ENCODE data around the gene CAPZB. TPM values are rescaled to one million over a fixed set of nuclear protein-coding genes. Genes with fewer than 3 reads are reported as not detected.

CAPZB gene
- total RNA-seq, 1 experiment from 2014 or later: 345 TPM

- DNase-seq (ENCODE audit: low spot score): peak; percentile 71
- in situ Hi-C loops (cut with HindIII; ENCODE audit: low sequenced_read_pairs): loop anchor here (25.0 kb wide), 1 partner anchor 289 kb away; the partner anchor contains the start of gene NBL1
These were observed 136.7 kb downstream of the CAPZB start for GRCh38 chr1:19348441-19349198.

- no peak for DNase-seq (ENCODE audit: low spot score)
- in situ Hi-C loops (cut with HindIII; ENCODE audit: low sequenced_read_pairs): loop anchor here (25.0 kb wide), 1 partner anchor 290 kb away; the partner anchor contains the start of gene NBL1
These were observed 137.7 kb downstream of the CAPZB start for GRCh38 chr1:19347533-19348172.

- no peak for DNase-seq (ENCODE audit: low spot score)
- in situ Hi-C loops (cut with HindIII; ENCODE audit: low sequenced_read_pairs): loop anchor here (25.0 kb wide), 1 partner anchor 291 kb away; the partner anchor contains the start of gene NBL1
These were observed 139.3 kb downstream of the CAPZB start for GRCh38 chr1:19346026-19346425.

GRCh38 chr1:19345391-19345790, 139.9 kb downstream of the CAPZB start:
- in situ Hi-C loops (cut with HindIII; ENCODE audit: low sequenced_read_pairs): loop anchor here (25.0 kb wide), 1 partner anchor 292 kb away; the partner anchor contains the start of gene NBL1
- DNase-seq (ENCODE audit: low spot score): peak; percentile 65

- DNase-seq (ENCODE audit: low spot score): no peak
- in situ Hi-C loops (cut with HindIII; ENCODE audit: low sequenced_read_pairs): loop anchor here (25.0 kb wide), 1 partner anchor 292 kb away; the partner anchor contains the start of gene NBL1
These were observed 140.5 kb downstream of the CAPZB start for GRCh38 chr1:19344831-19345230.

- in situ Hi-C loops (cut with HindIII; ENCODE audit: low sequenced_read_pairs): loop anchor here (25.0 kb wide), 1 partner anchor 293 kb away; the partner anchor contains the start of gene NBL1
- peak; percentile 93 for DNase-seq (ENCODE audit: low spot score)
These were observed 140.9 kb downstream of the CAPZB start for GRCh38 chr1:19344372-19344810.

- no peak for DNase-seq (ENCODE audit: low spot score)
- in situ Hi-C loops (cut with HindIII; ENCODE audit: low sequenced_read_pairs): loop anchor here (25.0 kb wide), 1 partner anchor 294 kb away; the partner anchor contains the start of gene NBL1
These were observed 141.6 kb downstream of the CAPZB start for GRCh38 chr1:19343617-19344350.

GRCh38 chr1:19342894-19343616, 142.3 kb downstream of the CAPZB start:
- peak; percentile 43 for DNase-seq (ENCODE audit: low spot score)
- in situ Hi-C loops (cut with HindIII; ENCODE audit: low sequenced_read_pairs): loop anchor here (25.0 kb wide), 1 partner anchor 294 kb away; the partner anchor contains the start of gene NBL1

GRCh38 chr1:19342062-19342750, 143.1 kb downstream of the CAPZB start:
- in situ Hi-C loops (cut with HindIII; ENCODE audit: low sequenced_read_pairs): loop anchor here (25.0 kb wide), 1 partner anchor 295 kb away; the partner anchor contains the start of gene NBL1
- DNase-seq (ENCODE audit: low spot score): no peak

- in situ Hi-C loops (cut with HindIII; ENCODE audit: low sequenced_read_pairs): loop anchor here (25.0 kb wide), 1 partner anchor 296 kb away; the partner anchor contains the start of gene NBL1
- DNase-seq (ENCODE audit: low spot score): peak; percentile 81
These were observed 143.9 kb downstream of the CAPZB start for GRCh38 chr1:19341201-19342061.

- DNase-seq (ENCODE audit: low spot score): no peak
- in situ Hi-C loops (cut with HindIII; ENCODE audit: low sequenced_read_pairs): loop anchor here (25.0 kb wide), 1 partner anchor 297 kb away; the partner anchor contains the start of gene NBL1
These were observed 144.9 kb downstream of the CAPZB start for GRCh38 chr1:19340387-19340937.

- no peak for DNase-seq (ENCODE audit: low spot score)
- in situ Hi-C loops (cut with HindIII; ENCODE audit: low sequenced_read_pairs): loop anchor here (25.0 kb wide), 1 partner anchor 298 kb away; the partner anchor contains the start of gene NBL1
These were observed 146.0 kb downstream of the CAPZB start for GRCh38 chr1:19339214-19339861.

- in situ Hi-C loops (cut with HindIII; ENCODE audit: low sequenced_read_pairs): loop anchor here (25.0 kb wide), 1 partner anchor 299 kb away; the partner anchor contains the start of gene NBL1
- no peak for DNase-seq (ENCODE audit: low spot score)
These were observed 147.0 kb downstream of the CAPZB start for GRCh38 chr1:19338323-19338762.

GRCh38 chr1:19337289-19337688, 148.1 kb downstream of the CAPZB start:
- no peak for DNase-seq (ENCODE audit: low spot score)
- in situ Hi-C loops (cut with HindIII; ENCODE audit: low sequenced_read_pairs): loop anchor here (25.0 kb wide), 1 partner anchor 300 kb away; the partner anchor contains the start of gene NBL1

GRCh38 chr1:19336543-19336942, 148.8 kb downstream of the CAPZB start:
- in situ Hi-C loops (cut with HindIII; ENCODE audit: low sequenced_read_pairs): loop anchor here (25.0 kb wide), 1 partner anchor 301 kb away; the partner anchor contains the start of gene NBL1
- no peak for DNase-seq (ENCODE audit: low spot score)

All from G401 (cell line).